ENCODE data around the gene SERPINB7.

The SERPINB7 gene

DNA sequence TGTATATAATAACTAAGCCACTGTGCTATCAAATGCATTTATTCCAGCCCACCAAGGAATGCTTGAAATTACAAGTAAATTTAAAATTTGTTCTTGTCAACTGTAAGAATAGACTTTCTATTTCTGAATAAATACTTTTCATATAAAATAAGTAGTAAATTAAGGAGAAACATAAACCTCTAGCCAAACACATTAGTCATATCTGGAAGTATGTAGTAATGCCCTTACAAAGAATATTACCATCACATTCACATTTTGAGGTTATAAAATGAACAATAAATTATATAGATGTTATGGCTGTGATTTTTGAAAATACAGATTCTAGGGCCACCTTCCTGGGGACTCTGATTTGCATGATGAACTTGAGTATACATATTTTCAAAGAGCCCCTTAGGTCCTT is 54.7 kb downstream of the SERPINB7 start:
- no peak for TF ChIP-seq RARB (CRISPR knock-in tag; IDR thresholded peaks at IDR 0.05)
- TF ChIP-seq TSHZ2 (CRISPR knock-in tag; IDR thresholded peaks at IDR 0.05), result no peak
- no peak for TF ChIP-seq POU6F1 (CRISPR knock-in tag; IDR thresholded peaks at IDR 0.05; ENCODE audit: borderline replicate concordance, low read depth)
- TF ChIP-seq SNAI2 (CRISPR knock-in tag; IDR thresholded peaks at IDR 0.05), result no peak
- TF ChIP-seq ZNF70 (CRISPR knock-in tag; IDR thresholded peaks at IDR 0.05), result no peak
- TF ChIP-seq ZC3H10 (CRISPR knock-in tag; IDR thresholded peaks at IDR 0.05), result no peak
- TF ChIP-seq TCF4 (CRISPR knock-in tag; IDR thresholded peaks at IDR 0.05; ENCODE audit: borderline replicate concordance), result no peak
- TF ChIP-seq ARNTL (CRISPR knock-in tag; IDR thresholded peaks at IDR 0.05; ENCODE audit: borderline replicate concordance, low read depth), result no peak
- ATAC-seq, result 0 out of 3 replicates have a peak, but pooled peaks have one; percentile 5

GRCh38 chr18:63831080-63831788 is 56.0 kb downstream of the SERPINB7 start:
- peak; percentile 83 for ATAC-seq
- no peak for TF ChIP-seq ESRRG (CRISPR knock-in tag; IDR thresholded peaks at IDR 0.05)
- no peak for TF ChIP-seq ZFP3 (CRISPR knock-in tag; IDR thresholded peaks at IDR 0.05)
- TF ChIP-seq TCF4 (CRISPR knock-in tag; IDR thresholded peaks at IDR 0.05; ENCODE audit: borderline replicate concordance), result no peak
- TF ChIP-seq ZNF8 (CRISPR knock-in tag; IDR thresholded peaks at IDR 0.05), result no peak
- no peak for TF ChIP-seq GLIS3 (CRISPR knock-in tag; IDR thresholded peaks at IDR 0.05)
- TF ChIP-seq BACH2 (CRISPR knock-in tag; IDR thresholded peaks at IDR 0.05; ENCODE audit: borderline replicate concordance), result no peak
- TF ChIP-seq SNAI2 (CRISPR knock-in tag; IDR thresholded peaks at IDR 0.05), result no peak
- no peak for TF ChIP-seq TOX (CRISPR knock-in tag; IDR thresholded peaks at IDR 0.05; ENCODE audit: borderline replicate concordance)
- no peak for TF ChIP-seq RARB (CRISPR knock-in tag; IDR thresholded peaks at IDR 0.05)
- no peak for TF ChIP-seq TSHZ2 (CRISPR knock-in tag; IDR thresholded peaks at IDR 0.05)
- TF ChIP-seq, protein P1, sequence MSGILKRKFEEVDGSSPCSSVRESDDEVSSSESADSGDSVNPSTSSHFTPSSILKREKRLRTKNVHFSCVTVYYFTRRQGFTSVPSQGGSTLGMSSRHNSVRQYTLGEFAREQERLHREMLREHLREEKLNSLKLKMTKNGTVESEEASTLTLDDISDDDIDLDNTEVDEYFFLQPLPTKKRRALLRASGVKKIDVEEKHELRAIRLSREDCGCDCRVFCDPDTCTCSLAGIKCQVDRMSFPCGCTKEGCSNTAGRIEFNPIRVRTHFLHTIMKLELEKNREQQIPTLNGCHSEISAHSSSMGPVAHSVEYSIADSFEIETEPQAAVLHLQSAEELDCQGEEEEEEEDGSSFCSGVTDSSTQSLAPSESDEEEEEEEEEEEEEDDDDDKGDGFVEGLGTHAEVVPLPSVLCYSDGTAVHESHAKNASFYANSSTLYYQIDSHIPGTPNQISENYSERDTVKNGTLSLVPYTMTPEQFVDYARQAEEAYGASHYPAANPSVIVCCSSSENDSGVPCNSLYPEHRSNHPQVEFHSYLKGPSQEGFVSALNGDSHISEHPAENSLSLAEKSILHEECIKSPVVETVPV (CRISPR knock-in tag; IDR thresholded peaks at IDR 0.05), result no peak
- TF ChIP-seq CSDC2 (CRISPR knock-in tag; IDR thresholded peaks at IDR 0.05), result no peak
- no peak for TF ChIP-seq ZC3H10 (CRISPR knock-in tag; IDR thresholded peaks at IDR 0.05)
- no peak for TF ChIP-seq ZFP30 (CRISPR knock-in tag; IDR thresholded peaks at IDR 0.05)
- TF ChIP-seq PATZ1 (CRISPR knock-in tag; IDR thresholded peaks at IDR 0.05; ENCODE audit: borderline replicate concordance), result no peak
- TF ChIP-seq OSR1 (CRISPR knock-in tag; IDR thresholded peaks at IDR 0.05), result no peak
- no peak for TF ChIP-seq CREB5 (CRISPR knock-in tag; IDR thresholded peaks at IDR 0.05; ENCODE audit: low read depth)
- TF ChIP-seq ISL1 (CRISPR knock-in tag; IDR thresholded peaks at IDR 0.05), result no peak
